OCI-LY1 (cell line): ENCODE results near the gene TNFAIP3.

ENCODE experiments used
- CTCF ChIP-seq: fragments of 200-600 bp; sonication (generic), shearing (Covaris generic); IDR thresholded peaks from 2 replicates; pipeline ENCODE4 v1.5.1; 2017; ENCODE audit warnings: mild to moderate bottlenecking, antibody characterized with exemption, low read length, moderate library complexity, mixed read lengths
- EZH2 ChIP-seq: fragments of 200-600 bp; sonication (generic), shearing (Covaris generic); IDR thresholded peaks from 2 replicates; pipeline ENCODE4 v1.8.0; 2017; ENCODE audit warnings: borderline replicate concordance, mixed run types, mild to moderate bottlenecking, antibody characterized with exemption, low read length, moderate library complexity, mixed read lengths

DNA sequence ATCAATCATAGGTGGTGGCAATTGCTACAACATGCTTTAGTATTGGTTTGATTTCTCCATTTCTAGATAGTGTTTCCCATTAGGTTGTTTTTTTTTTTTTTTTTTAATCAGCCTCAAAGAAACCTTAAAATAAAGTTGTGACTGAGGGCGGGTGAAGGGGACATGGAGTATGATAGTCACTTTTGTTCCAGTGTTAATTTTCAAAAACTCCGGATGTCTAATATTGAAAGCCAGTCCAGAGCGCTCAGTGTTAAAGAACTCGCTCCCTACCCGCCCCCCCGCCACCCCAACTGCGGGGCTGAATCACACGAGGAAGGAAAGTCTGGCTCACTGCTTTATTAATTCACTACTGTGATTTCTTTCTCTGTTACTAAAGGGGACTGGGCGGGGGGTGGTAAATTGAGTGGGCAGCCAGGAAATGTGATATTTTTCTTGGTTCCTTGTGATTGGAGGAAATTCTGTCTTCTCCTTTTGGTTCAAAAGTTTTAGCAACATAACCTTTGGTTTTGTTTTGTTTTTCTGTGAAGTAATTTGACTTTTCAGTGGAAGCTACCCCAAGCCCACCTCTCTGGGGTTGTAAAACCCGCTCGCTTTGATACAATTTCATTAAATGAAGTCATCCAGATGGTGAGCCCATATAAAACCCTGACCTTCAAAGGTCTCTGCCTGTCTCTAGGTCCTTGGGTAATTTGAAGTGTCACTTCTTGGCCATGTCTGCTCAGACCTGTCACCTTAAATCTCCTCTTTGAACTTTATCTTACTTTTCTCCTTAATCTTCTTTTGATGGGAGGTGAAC, 38.0 kb downstream of the TNFAIP3 start:
- TF ChIP-seq EZH2: no peak
- TF ChIP-seq CTCF: no peak
